H1 (cell line): ENCODE measurements around the gene MAP4K4. TPM values are rescaled to one million over a fixed set of nuclear protein-coding genes. Genes with fewer than 3 reads are reported as not detected.

Source experiments
- CTCF ChIA-PET: fragments of 300-600 bp; sonication (Branson Sonifier 250); formaldehyde crosslinking; loops from one replicate; lab custom pipeline; 2021; ENCODE audit not compliant: partially characterized antibody; lab: Charles Lee
- POLR2A ChIA-PET: fragments of 300-600 bp; sonication (Branson Sonifier 250); formaldehyde crosslinking; loops from one replicate; lab custom pipeline; 2021; ENCODE audit warnings: inconsistent platforms; ENCODE audit not compliant: partially characterized antibody; lab: Charles Lee
- DNase-seq, 2 experiments: peaks; one replicate each; pipeline versions ENCODE4 v3.0.0 to v3.0.0-alpha.2; 2010 to 2022; ENCODE audit warnings: low spot score in 2 of 2, low read depth in 1 of 2, mixed read lengths in 1 of 2
- FAIRE-seq: peaks from 2 replicates; lab custom pipeline; 2011; peaks lifted over from hg19 to GRCh38; lab: Jason Lieb, UNC
- H2AFZ ChIP-seq: 2 replicates; pipeline ENCODE4 v1.8.1; 2012; ENCODE audit warnings: low read length, inconsistent platforms
- H2AK5ac ChIP-seq: 2 replicates; pipeline ENCODE4 v1.6.1; 2013; ENCODE audit warnings: low read depth, low read length
- H2BK120ac ChIP-seq: replicated peaks from 2 replicates; pipeline ENCODE3; 2013; ENCODE audit warnings: low read depth, low read length, inconsistent platforms
- H2BK12ac ChIP-seq: 2 replicates; pipeline ENCODE4 v1.6.1; 2013; ENCODE audit warnings: low read depth, low read length
- H2BK15ac ChIP-seq: 2 replicates; pipeline ENCODE4 v1.6.1; 2013; ENCODE audit warnings: low read length
- H2BK20ac ChIP-seq: 2 replicates; pipeline ENCODE4 v1.6.1; 2013; ENCODE audit warnings: low read length
- H2BK5ac ChIP-seq: 2 replicates; pipeline ENCODE4 v1.6.1; 2013; ENCODE audit warnings: low read depth, low read length
- H3K14ac ChIP-seq: 2 replicates; pipeline ENCODE4 v1.6.1; 2013; ENCODE audit warnings: inconsistent platforms; ENCODE audit not compliant: insufficient read length
- H3K18ac ChIP-seq: 2 replicates; pipeline ENCODE4 v1.6.1; 2013; ENCODE audit warnings: low read length; ENCODE audit errors: extremely low read depth
- H3K23ac ChIP-seq: 2 replicates; pipeline ENCODE4 v1.6.1; 2013; ENCODE audit warnings: inconsistent platforms; ENCODE audit not compliant: insufficient read length
- H3K23me2 ChIP-seq: 2 replicates; pipeline ENCODE4 v1.6.1; 2013; ENCODE audit warnings: low read depth, low read length
- H3K27ac ChIP-seq: 2 replicates; pipeline ENCODE4 v1.6.1; 2011; ENCODE audit warnings: low read depth, low read length, inconsistent platforms
- H3K27me3 ChIP-seq, 4 experiments: replicated peaks in 1 of 4; 1 replicate in 1 of 4; 2 replicates in 3 of 4; pipeline versions ENCODE4 v1.6.1 to v1.8.1; 2011 to 2013; ENCODE audit warnings: low read length in 3 of 4, mild to moderate bottlenecking in 3 of 4, inconsistent platforms in 2 of 4, mixed read lengths in 2 of 4, moderate library complexity in 1 of 4; ENCODE audit not compliant: control insufficient read depth in 3 of 4, insufficient read depth in 3 of 4; ENCODE audit errors: extremely low read depth in 1 of 4
- H3K36me3 ChIP-seq, 4 experiments: 2 replicates each; pipeline versions ENCODE4 v1.6.1 to v1.8.1; 2011 to 2013; ENCODE audit warnings: mild to moderate bottlenecking in 4 of 4, low read length in 3 of 4, moderate library complexity in 2 of 4, control low read depth in 1 of 4, inconsistent platforms in 1 of 4; ENCODE audit not compliant: insufficient read depth in 4 of 4, control insufficient read depth in 2 of 4
- H3K4ac ChIP-seq: replicated peaks from 2 replicates; pipeline ENCODE3; 2013; ENCODE audit warnings: low read length, low read depth, mixed read lengths, inconsistent platforms; ENCODE audit not compliant: insufficient read length
- H3K4me1 ChIP-seq, 4 experiments: replicated peaks in 1 of 4; 1 replicate in 1 of 4; 2 replicates in 3 of 4; pipeline versions ENCODE4 v1.6.1 to v1.8.1; 2011 to 2013; ENCODE audit warnings: low read length in 3 of 4, inconsistent platforms in 2 of 4, mixed read lengths in 1 of 4; ENCODE audit not compliant: insufficient read depth in 4 of 4, control insufficient read depth in 3 of 4
- H3K4me2 ChIP-seq, 2 experiments: 2 replicates each; pipeline versions ENCODE4 v1.6.1 to v1.8.1; 2011 to 2013; ENCODE audit warnings: low read depth in 2 of 2, low read length in 2 of 2, control low read depth in 1 of 2, inconsistent platforms in 1 of 2, mild to moderate bottlenecking in 1 of 2; ENCODE audit not compliant: insufficient read depth in 1 of 2
- H3K4me3 ChIP-seq, 4 experiments: fragments of 200-600, 300-600 bp in 1 of 4; sonication (generic), shearing (Covaris generic), sonication (Bioruptor Twin) in 1 of 4; 2 replicates each; pipeline versions ENCODE4 v1.5.1 to v1.8.1; 2011 to 2016; ENCODE audit warnings: low read length in 4 of 4, low read depth in 3 of 4, control low read depth in 2 of 4, inconsistent platforms in 2 of 4, mild to moderate bottlenecking in 2 of 4, mixed read lengths in 1 of 4, moderate library complexity in 1 of 4; ENCODE audit not compliant: insufficient read depth in 2 of 4; ENCODE audit errors: extremely low read depth in 1 of 4
- H3K56ac ChIP-seq: replicated peaks from 2 replicates; pipeline ENCODE3; 2013; ENCODE audit warnings: low read depth, mild to moderate bottlenecking, mixed read lengths, low read length, inconsistent platforms; ENCODE audit not compliant: insufficient read length
- H3K79me1 ChIP-seq: 2 replicates; pipeline ENCODE4 v1.6.1; 2013; ENCODE audit warnings: low read depth, low read length, control low read depth
- H3K79me2 ChIP-seq, 2 experiments: 2 replicates each; pipeline versions ENCODE4 v1.6.1 to v1.8.1; 2012 to 2013; ENCODE audit warnings: low read length in 2 of 2, mild to moderate bottlenecking in 2 of 2, inconsistent platforms in 1 of 2; ENCODE audit not compliant: insufficient read depth in 2 of 2, control insufficient read depth in 1 of 2
- H3K9ac ChIP-seq, 4 experiments: replicated peaks in 1 of 4; 1 replicate in 1 of 4; 2 replicates in 3 of 4; pipeline versions ENCODE4 v1.6.1 to v1.8.1; 2011 to 2013; ENCODE audit warnings: low read depth in 3 of 4, low read length in 3 of 4, control low read depth in 2 of 4, mild to moderate bottlenecking in 2 of 4, moderate library complexity in 2 of 4, inconsistent platforms in 1 of 4; ENCODE audit errors: extremely low read depth in 1 of 4
- H3K9me3 ChIP-seq, 2 experiments: 2 replicates each; pipeline versions ENCODE4 v1.6.1 to v1.8.1; 2012 to 2013; ENCODE audit warnings: mild to moderate bottlenecking in 2 of 2, moderate library complexity in 2 of 2, control low read depth in 1 of 2, inconsistent platforms in 1 of 2, low read depth in 1 of 2, low read length in 1 of 2, mixed read lengths in 1 of 2; ENCODE audit not compliant: insufficient read depth in 2 of 2
- H4K20me1 ChIP-seq, 2 experiments: replicated peaks in 1 of 2; 2 replicates each; pipeline versions ENCODE3 to v1.8.1; 2011 to 2013; ENCODE audit warnings: inconsistent platforms in 2 of 2, low read length in 2 of 2, mild to moderate bottlenecking in 1 of 2; ENCODE audit not compliant: insufficient read depth in 2 of 2, control insufficient read depth in 1 of 2
- H4K5ac ChIP-seq: 2 replicates; pipeline ENCODE4 v1.6.1; 2013; ENCODE audit warnings: low read length, low read depth, mixed read lengths, inconsistent platforms; ENCODE audit not compliant: insufficient read length
- H4K8ac ChIP-seq: 2 replicates; pipeline ENCODE4 v1.8.0; 2013; ENCODE audit warnings: mild to moderate bottlenecking, moderate library complexity, low read length, inconsistent platforms; ENCODE audit not compliant: insufficient read depth; ENCODE audit errors: extremely low read depth
- H4K91ac ChIP-seq: replicated peaks from 2 replicates; pipeline ENCODE3; 2013; ENCODE audit warnings: low read length, mixed read lengths, inconsistent platforms; ENCODE audit not compliant: insufficient read length
- BCL11A ChIP-seq, 2 experiments: IDR thresholded peaks; one replicate each; pipeline ENCODE4 v1.6.1; 2011; ENCODE audit warnings: low read depth in 2 of 2, low read length in 2 of 2, mild to moderate bottlenecking in 2 of 2
- BRCA1 ChIP-seq: IDR thresholded peaks from 2 replicates; pipeline ENCODE4 v1.6.1; 2012; ENCODE audit warnings: low read depth, low read length, improper control_type of control experiment
- CBX5 ChIP-seq: fragments of 300-800, 300-1000 bp; sonication (generic); IDR thresholded peaks from 2 replicates; pipeline ENCODE4 v1.7.1; 2016; ENCODE audit warnings: antibody characterized with exemption, low read length, low read depth
- CHD2 ChIP-seq: IDR thresholded peaks from 2 replicates; pipeline ENCODE4 v1.6.1; 2012; ENCODE audit warnings: low read length, improper control_type of control experiment
- EP300 ChIP-seq, 2 experiments: IDR thresholded peaks; 1 replicate in 1 of 2; 2 replicates in 1 of 2; pipeline ENCODE4 v1.6.1; 2011 to 2012; ENCODE audit warnings: low read depth in 2 of 2, low read length in 2 of 2, mild to moderate bottlenecking in 2 of 2, borderline replicate concordance in 1 of 2, inconsistent platforms in 1 of 2, moderate library complexity in 1 of 2
- GABPA ChIP-seq: IDR thresholded peaks from 2 replicates; pipeline ENCODE4 v1.6.1; 2011; ENCODE audit warnings: mild to moderate bottlenecking, low read length, moderate library complexity, borderline replicate concordance; ENCODE audit not compliant: insufficient read depth
- POLR2A ChIP-seq, 2 experiments: IDR thresholded peaks; 1 replicate in 1 of 2; 2 replicates in 1 of 2; pipeline ENCODE4 v1.6.1; 2011; ENCODE audit warnings: low read depth in 2 of 2, low read length in 2 of 2, mild to moderate bottlenecking in 2 of 2; ENCODE audit errors: control extremely low read depth in 1 of 2
- RNF2 ChIP-seq: fragments of 200-900, 300-1000 bp; sonication (generic); IDR thresholded peaks from 2 replicates; pipeline ENCODE4 v1.7.1; 2016; ENCODE audit warnings: borderline replicate concordance, low read depth, mild to moderate bottlenecking, antibody characterized with exemption, low read length; ENCODE audit not compliant: poor library complexity, severe bottlenecking; ENCODE audit errors: missing control alignments
- SP2 ChIP-seq: IDR thresholded peaks from 2 replicates; pipeline ENCODE4 v1.6.1; 2012; ENCODE audit warnings: mild to moderate bottlenecking, low read length, inconsistent platforms
- TAF1 ChIP-seq: IDR thresholded peaks from 2 replicates; pipeline ENCODE4 v1.6.1; 2011; ENCODE audit warnings: mild to moderate bottlenecking, low read depth, low read length
- TEAD4 ChIP-seq: IDR thresholded peaks from 2 replicates; pipeline ENCODE4 v1.6.1; 2012; ENCODE audit warnings: low read depth, low read length, inconsistent platforms, mixed read lengths
- YY1 ChIP-seq: IDR thresholded peaks from 2 replicates; pipeline ENCODE4 v1.6.1; 2011; ENCODE audit warnings: low read depth, mild to moderate bottlenecking, low read length
- ZNF274 ChIP-seq: IDR thresholded peaks from 2 replicates; pipeline ENCODE4 v1.7.0; 2012; ENCODE audit warnings: low read length, borderline replicate concordance; ENCODE audit errors: extremely low read depth
- WGBS, 2 experiments: shearing (Covaris generic) in 1 of 2; methylation state at CpG; one replicate each; pipeline versions ENCODE4 v1.1.6 to v1.1.7; 2013 to 2015; ENCODE audit warnings: low lambda C conversion rate in 2 of 2, mixed read lengths in 2 of 2, inconsistent platforms in 1 of 2, low coverage in 1 of 2, missing lambda C conversion rate in 1 of 2; ENCODE audit not compliant: insufficient replicate concordance in 2 of 2, insufficient coverage in 1 of 2, insufficient read length in 1 of 2; ENCODE audit errors: extremely low coverage in 1 of 2, missing lambda C conversion rate in 1 of 2; 5-methylcytosine and 5-hydroxymethylcytosine counted together
- polyA plus RNA-seq, 7 experiments: library from polyadenylated mRNA; depleted of rRNA in 3 of 7; stranded (reverse) in 5 of 7; unstranded in 2 of 7; fragments of >200 nt in 5 of 7; fragments of 200-250 nt in 2 of 7; gene quantifications; 1 replicate in 5 of 7; 2 replicates in 1 of 7; 4 replicates in 1 of 7; pipeline versions ENCODE4 v1.2.1 to v1.2.3, GENCODE V29; 2011 to 2013; ENCODE audit warnings: missing spikeins in 2 of 7, mixed read lengths in 2 of 7
- total RNA-seq: library from RNA; stranded (reverse); fragmentation: NEBNext Ultra II Directional; extraction: Animal tissue kit (Norgen Biotek cat#: 25700); gene quantifications from 2 replicates; pipeline ENCODE4 v1.2.1, GENCODE V29; 2021

MAP4K4 gene
- total and polyA plus RNA-seq, 2 of the 8 experiments (the other 6 are each of a cell fraction or from before 2014, with no cell fraction given) = 53.2 to 138 TPM

GRCh38 chr2:101820519-101820918, 123.0 kb downstream of the MAP4K4 start:
- H3K4ac ChIP-seq = no peak overlapping the region
- 0 out of 2 replicates have a peak overlapping the region, but pooled peaks have one; percentile 34 for H2AK5ac ChIP-seq
- no peak overlapping the region; the same call in 1 of the 2 replicates for H2BK5ac ChIP-seq
- H3K36me3 ChIP-seq = peaks cover 0 to 7% (median 5%) of the 10 kb centered on the region in 4 experiments; a peak in 4 of 8 replicates
- H3K18ac ChIP-seq = no peak overlapping the region
- peaks cover 2 to 14% of the 10 kb centered on the region in 2 experiments for H4K20me1 ChIP-seq
- no peak overlapping the region for H3K27ac ChIP-seq
- H2BK15ac ChIP-seq = no peak overlapping the region
- WGBS, 2 experiments = 88% methylated on average over 4 of the region's 4 CpGs; no CpG with 5 or more reads in 1 of the 2 experiments
- no peak overlapping the region for H3K14ac ChIP-seq
- no peaks in the 10 kb centered on the region for H3K23me2 ChIP-seq
- H4K91ac ChIP-seq = no peak overlapping the region
- peaks cover 9 to 89% of the 10 kb centered on the region in 2 experiments for H3K79me2 ChIP-seq
- no peaks in the 10 kb centered on the region for H3K9me3 ChIP-seq
- no peak overlapping the region for H2AFZ ChIP-seq
- H2BK120ac ChIP-seq = no peak overlapping the region
- no peak overlapping the region for H3K9ac ChIP-seq
- H3K4me1 ChIP-seq = peaks cover 0 to 25% (median 11%) of the 10 kb centered on the region in 4 experiments; a peak in 3 of 7 replicates
- no peaks in the 10 kb centered on the region; the same call in 1 of the 2 replicates for H3K79me1 ChIP-seq
- no peak overlapping the region for H3K4me3 ChIP-seq
- DNase-seq (no peak), FAIRE-seq (no peak)
- no peaks in the 10 kb centered on the region for H3K27me3 ChIP-seq
- H3K56ac ChIP-seq = no peak overlapping the region
- H3K23ac ChIP-seq = no peak overlapping the region
- no peak overlapping the region for H2BK20ac ChIP-seq
- ChIA-PET POLR2A (no interaction called here), CTCF (interaction anchor here (1.5 kb wide), 1 partner anchor 24 kb away, joined by 4 read pairs; no protein-coding TSS in a partner anchor)
- H4K8ac ChIP-seq = no peak overlapping the region
- H4K5ac ChIP-seq = no peak overlapping the region
- H3K4me2 ChIP-seq = no peak overlapping the region
- H2BK12ac ChIP-seq = no peak overlapping the region
- TF ChIP-seq RNF2 = no peak
- TF ChIP-seq EP300 (IDR thresholded peaks at IDR 0.05; ENCODE audit: borderline replicate concordance in 1 of 2, low read depth in 2 of 2, low read length in 2 of 2) = no peak
- TF ChIP-seq YY1 = no peak
- TF ChIP-seq ZNF274 = no peak
- TF ChIP-seq POLR2A (IDR thresholded peaks at IDR 0.05; ENCODE audit: control extremely low read depth in 1 of 2, low read depth in 2 of 2, low read length in 2 of 2) = no peak
- TF ChIP-seq TEAD4 = no peak
- no peak for TF ChIP-seq BCL11A (IDR thresholded peaks at IDR 0.05; ENCODE audit: low read depth in 2 of 2, low read length in 2 of 2)
- TF ChIP-seq CHD2 = no peak
- no peak for TF ChIP-seq CBX5
- TF ChIP-seq BRCA1 = no peak
- TF ChIP-seq SP2 = no peak
- no peak for TF ChIP-seq TAF1
- TF ChIP-seq GABPA = no peak
